Retinal pigment epithelial cell (primary cell): ENCODE results near the gene KSR2.

Source experiments
- DNase-seq: peaks from one replicate; pipeline ENCODE4 v3.0.0-alpha.2; 2010; ENCODE audit warnings: low read depth
- H3K4me3 ChIP-seq: 2 replicates; pipeline ENCODE4 v1.5.1; 2011; ENCODE audit warnings: mild to moderate bottlenecking, low read length, control low read depth, moderate library complexity
- CTCF ChIP-seq: conservative IDR thresholded peaks from 2 replicates; pipeline ENCODE4 v1.5.1; 2011; ENCODE audit warnings: low read depth, low read length, control low read depth, inconsistent platforms

Gene KSR2

GRCh38 chr12:117968151-117968789 lies 520 bp downstream of the KSR2 start:
- TF ChIP-seq CTCF, result no peak
- H3K4me3 ChIP-seq, result peak overlapping the region; percentile 49
- no peak for DNase-seq

GRCh38 chr12:117967512-117967911 lies 1.3 kb downstream of the KSR2 start:
- no peak for DNase-seq
- H3K4me3 ChIP-seq, result no peak overlapping the region
- TF ChIP-seq CTCF, result no peak

- no peak overlapping the region for H3K4me3 ChIP-seq
- no peak for DNase-seq
- TF ChIP-seq CTCF, result no peak
Measured at GRCh38 chr12:117967043-117967442, 1.7 kb downstream of the KSR2 start.

GRCh38 chr12:117966511-117966910 lies 2.3 kb downstream of the KSR2 start:
- no peak for DNase-seq
- no peak overlapping the region for H3K4me3 ChIP-seq
- no peak for TF ChIP-seq CTCF

- no peak for TF ChIP-seq CTCF
- H3K4me3 ChIP-seq, result no peak overlapping the region
- no peak for DNase-seq
Measured at GRCh38 chr12:117963836-117964235, 5.0 kb downstream of the KSR2 start.

GRCh38 chr12:117936722-117937484 lies 31.9 kb downstream of the KSR2 start:
- TF ChIP-seq CTCF, result no peak
- no peak overlapping the region for H3K4me3 ChIP-seq
- no peak for DNase-seq

GRCh38 chr12:117933545-117933944 lies 35.2 kb downstream of the KSR2 start:
- no peak for DNase-seq
- no peak overlapping the region for H3K4me3 ChIP-seq
- no peak for TF ChIP-seq CTCF
